ENCODE results near the gene ARRDC4. TPM values are rescaled to one million over a fixed set of nuclear protein-coding genes. Genes with fewer than 3 reads are reported as not detected.

The ARRDC4 gene
- total RNA-seq, 2 experiments from 2014 or later, result 3.5 TPM

- DNase-seq (no peak), ATAC-seq (ENCODE audit: poor library complexity) (no peak)
- ChIA-PET POLR2A (no interaction called here), CTCF (no interaction called here)
- H3K27me3 Mint-ChIP-seq, result no peaks in the 10 kb centered on the region
- no peaks in the 10 kb centered on the region for H3K4me1 Mint-ChIP-seq (ENCODE audit: low read depth)
- Histone ChIP-seq H3K36me3 (ENCODE audit: insufficient read depth, low read length) (no peaks in the 10 kb centered on the region), H3K27me3 (ENCODE audit: control insufficient read depth in 1 of 2, insufficient read depth in 2 of 2, low read length in 2 of 2) (no peaks in the 10 kb centered on the region), H3K4me3 (ENCODE audit: low read length) (no peak overlapping the region), H3K9me3 (ENCODE audit: control insufficient read depth in 1 of 2, insufficient read depth in 1 of 2, low read length in 2 of 2) (peaks cover 0 to 8% of the 10 kb centered on the region in 2 experiments), H3K4me1 (ENCODE audit: insufficient read depth, low read length) (no peaks in the 10 kb centered on the region), H3K27ac (ENCODE audit: low read depth in 1 of 2, low read length in 2 of 2) (no peak overlapping the region)
- H3K4me3 Mint-ChIP-seq, result no peak overlapping the region
- H3K27ac Mint-ChIP-seq, result no peak overlapping the region
- H3K9me3 Mint-ChIP-seq, result peaks cover 9% of the 10 kb centered on the region
- TF ChIP-seq, protein P1, sequence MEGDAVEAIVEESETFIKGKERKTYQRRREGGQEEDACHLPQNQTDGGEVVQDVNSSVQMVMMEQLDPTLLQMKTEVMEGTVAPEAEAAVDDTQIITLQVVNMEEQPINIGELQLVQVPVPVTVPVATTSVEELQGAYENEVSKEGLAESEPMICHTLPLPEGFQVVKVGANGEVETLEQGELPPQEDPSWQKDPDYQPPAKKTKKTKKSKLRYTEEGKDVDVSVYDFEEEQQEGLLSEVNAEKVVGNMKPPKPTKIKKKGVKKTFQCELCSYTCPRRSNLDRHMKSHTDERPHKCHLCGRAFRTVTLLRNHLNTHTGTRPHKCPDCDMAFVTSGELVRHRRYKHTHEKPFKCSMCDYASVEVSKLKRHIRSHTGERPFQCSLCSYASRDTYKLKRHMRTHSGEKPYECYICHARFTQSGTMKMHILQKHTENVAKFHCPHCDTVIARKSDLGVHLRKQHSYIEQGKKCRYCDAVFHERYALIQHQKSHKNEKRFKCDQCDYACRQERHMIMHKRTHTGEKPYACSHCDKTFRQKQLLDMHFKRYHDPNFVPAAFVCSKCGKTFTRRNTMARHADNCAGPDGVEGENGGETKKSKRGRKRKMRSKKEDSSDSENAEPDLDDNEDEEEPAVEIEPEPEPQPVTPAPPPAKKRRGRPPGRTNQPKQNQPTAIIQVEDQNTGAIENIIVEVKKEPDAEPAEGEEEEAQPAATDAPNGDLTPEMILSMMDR (IDR thresholded peaks at IDR 0.05), result no peak
- no peaks in the 10 kb centered on the region for H3K36me3 Mint-ChIP-seq (ENCODE audit: low read depth)
- intact Hi-C loops (cut with DNase I, micrococcal nuclease), result no loop called here
Measured at GRCh38 chr15:97921296-97921865, 39.1 kb upstream of the ARRDC4 start.

DNA sequence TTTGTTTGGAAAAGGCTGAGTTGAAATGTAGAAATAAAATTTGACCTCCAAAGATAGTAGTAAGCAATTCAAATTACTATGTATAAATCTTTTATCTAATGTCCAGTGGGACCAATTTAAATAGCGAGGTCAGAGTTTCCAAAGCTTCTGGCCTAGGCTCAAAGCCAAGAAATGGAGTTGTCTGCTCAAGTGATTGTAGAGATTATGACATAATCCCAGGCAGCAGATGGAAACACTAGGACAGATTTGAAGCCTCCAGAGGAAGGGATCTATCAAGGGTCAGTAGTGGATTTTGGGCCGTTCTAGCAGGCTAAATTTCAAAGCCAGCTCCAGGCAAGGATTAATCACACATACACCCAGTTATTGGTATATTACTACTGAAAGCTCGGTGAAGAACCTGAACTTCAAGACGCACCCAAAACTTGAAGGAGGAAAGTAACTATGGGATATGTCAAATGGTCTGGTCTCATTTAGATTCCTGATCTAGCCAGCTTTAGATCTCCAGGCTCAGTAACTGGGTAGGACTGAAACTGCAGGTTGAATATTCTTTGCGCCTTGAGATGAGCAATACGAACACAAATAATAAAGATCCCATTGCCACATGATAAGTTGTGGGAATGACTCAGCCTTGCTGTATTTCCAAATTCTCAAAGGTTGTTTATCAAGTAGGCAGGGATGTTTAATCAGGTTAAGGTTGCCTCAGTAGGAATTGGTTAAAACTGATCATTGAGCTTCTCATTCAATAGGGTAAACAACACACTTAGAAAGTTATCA, 30.9 kb upstream of the ARRDC4 start:
- H3K4me1 ChIP-seq (ENCODE audit: insufficient read depth, low read length), result no peaks in the 10 kb centered on the region
- intact Hi-C loops (cut with DNase I, micrococcal nuclease), result loop anchor here in 1 of 2 experiments (10.0 kb wide), 1 partner anchor 65 kb away; no protein-coding TSS in a partner anchor
- H3K27ac ChIP-seq (ENCODE audit: low read depth in 1 of 2, low read length in 2 of 2), result no peak overlapping the region
- peaks cover 0 to 4% of the 10 kb centered on the region in 2 experiments for H3K9me3 ChIP-seq (ENCODE audit: control insufficient read depth in 1 of 2, insufficient read depth in 1 of 2, low read length in 2 of 2)
- no peak for DNase-seq
- Mint-ChIP-seq H3K4me1 (ENCODE audit: low read depth) (no peaks in the 10 kb centered on the region), H3K27ac (no peak overlapping the region), H3K27me3 (no peaks in the 10 kb centered on the region), H3K9me3 (peaks cover 14% of the 10 kb centered on the region), H3K4me3 (no peak overlapping the region), H3K36me3 (ENCODE audit: low read depth) (no peaks in the 10 kb centered on the region)
- ChIA-PET POLR2A (no interaction called here), CTCF (no interaction called here)
- ATAC-seq (ENCODE audit: poor library complexity), result no peak
- H3K27me3 ChIP-seq (ENCODE audit: control insufficient read depth in 1 of 2, insufficient read depth in 2 of 2, low read length in 2 of 2), result no peaks in the 10 kb centered on the region
- TF ChIP-seq, protein P1 (IDR thresholded peaks at IDR 0.05), result no peak
- no peaks in the 10 kb centered on the region for H3K36me3 ChIP-seq (ENCODE audit: insufficient read depth, low read length)
- H3K4me3 ChIP-seq (ENCODE audit: low read length), result no peak overlapping the region

DNA sequence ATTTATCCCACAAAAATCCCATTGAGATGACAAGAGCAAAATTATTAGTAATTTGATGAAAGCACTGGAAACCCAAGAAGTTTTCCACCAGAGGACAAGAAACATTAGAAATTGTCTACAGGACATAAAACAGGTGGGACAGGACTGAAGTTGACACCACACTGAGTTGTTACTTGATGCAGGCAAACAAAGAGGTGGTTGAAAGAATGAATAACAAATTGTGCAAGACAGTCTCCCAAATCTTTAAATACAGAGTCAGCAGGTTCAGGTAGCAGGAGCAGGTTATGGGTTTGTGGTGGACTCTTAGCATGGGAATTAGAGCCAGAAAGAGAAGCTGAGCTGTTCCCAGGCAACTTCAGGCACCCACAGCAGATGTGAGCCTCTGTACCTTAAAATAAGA, 30.3 kb upstream of the ARRDC4 start:
- Mint-ChIP-seq H3K27ac (no peak overlapping the region), H3K27me3 (no peaks in the 10 kb centered on the region), H3K4me3 (no peak overlapping the region), H3K4me1 (ENCODE audit: low read depth) (no peaks in the 10 kb centered on the region), H3K36me3 (ENCODE audit: low read depth) (no peaks in the 10 kb centered on the region), H3K9me3 (peaks cover 13% of the 10 kb centered on the region)
- DNase-seq, result no peak
- peaks cover 0 to 4% of the 10 kb centered on the region in 2 experiments for H3K9me3 ChIP-seq (ENCODE audit: control insufficient read depth in 1 of 2, insufficient read depth in 1 of 2, low read length in 2 of 2)
- CTCF ChIA-PET, result no interaction called here
- no peak for ATAC-seq (ENCODE audit: poor library complexity)
- H3K4me3 ChIP-seq (ENCODE audit: low read length), result no peak overlapping the region
- POLR2A ChIA-PET, result no interaction called here
- TF ChIP-seq, protein P1 (IDR thresholded peaks at IDR 0.05), result no peak
- intact Hi-C loops (cut with DNase I, micrococcal nuclease), result loop anchor here in 1 of 2 experiments (10.0 kb wide), 1 partner anchor 65 kb away; no protein-coding TSS in a partner anchor
- no peak overlapping the region for H3K27ac ChIP-seq (ENCODE audit: low read depth in 1 of 2, low read length in 2 of 2)
- H3K36me3 ChIP-seq (ENCODE audit: insufficient read depth, low read length), result no peaks in the 10 kb centered on the region
- no peaks in the 10 kb centered on the region for H3K4me1 ChIP-seq (ENCODE audit: insufficient read depth, low read length)
- H3K27me3 ChIP-seq (ENCODE audit: control insufficient read depth in 1 of 2, insufficient read depth in 2 of 2, low read length in 2 of 2), result no peaks in the 10 kb centered on the region
